ENCODE results near the gene GASK1A.
A peak's percentile ranks its signal among the peaks of the same experiment; 100 is the strongest.
"Not testable (repeated sequence)": the region's sequence is repeated elsewhere in the genome, so short reads cannot be mapped to it uniquely, and the experiment has no call there.

The GASK1A gene

DNA sequence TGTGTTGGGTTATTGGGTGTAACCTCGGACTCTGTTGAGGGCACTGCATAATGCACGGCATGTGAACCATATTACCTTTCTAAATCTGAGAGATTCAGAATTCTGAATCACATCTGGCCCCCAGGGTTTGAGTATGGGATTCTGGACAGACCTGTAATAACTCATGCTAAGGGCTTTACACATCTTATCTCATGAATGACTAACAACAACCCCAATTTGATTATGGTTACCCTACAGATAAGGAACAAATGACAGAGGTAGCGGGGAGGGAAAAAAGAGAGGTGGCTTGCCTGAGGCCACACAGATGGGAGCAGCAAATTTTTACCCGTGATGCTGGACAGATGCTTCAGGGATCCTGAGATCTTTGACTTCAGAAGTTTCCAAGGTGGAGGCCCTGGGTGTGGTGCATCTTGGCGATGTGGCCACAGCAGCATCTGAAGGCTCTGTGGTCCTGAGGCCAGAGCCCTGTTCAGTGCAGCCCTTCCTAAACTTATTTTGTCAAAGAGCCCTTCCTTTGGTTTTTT lies 83.0 kb downstream of the GASK1A start:
- no peak for DNase-seq (ENCODE audit: low read depth in 2 of 2)

GRCh38 chr3:43062564-43063040 lies 83.5 kb downstream of the GASK1A start:
- DNase-seq (ENCODE audit: low read depth in 2 of 2), result no peak

DNA sequence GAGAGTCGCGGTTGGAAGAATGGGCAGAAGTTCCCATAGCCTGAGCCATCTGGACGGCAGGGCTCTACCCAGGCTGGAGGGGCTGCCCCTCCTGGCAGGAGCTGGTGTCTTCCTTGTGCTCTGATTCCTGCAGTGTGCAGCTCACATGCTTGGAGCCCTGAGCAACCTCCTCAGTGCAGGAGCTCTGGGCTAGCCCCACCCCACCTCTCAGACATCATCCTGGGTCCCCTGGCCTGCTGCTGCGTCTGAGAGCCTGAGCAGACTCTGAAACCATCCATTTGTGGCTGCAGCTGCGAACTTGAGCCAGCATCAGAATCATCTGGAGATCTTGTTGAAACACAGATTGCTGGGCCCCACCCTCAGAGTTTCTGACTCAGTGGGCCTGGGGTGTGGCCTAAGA lies 84.0 kb downstream of the GASK1A start:
- DNase-seq (ENCODE audit: low read depth in 2 of 2), result no peak

DNA sequence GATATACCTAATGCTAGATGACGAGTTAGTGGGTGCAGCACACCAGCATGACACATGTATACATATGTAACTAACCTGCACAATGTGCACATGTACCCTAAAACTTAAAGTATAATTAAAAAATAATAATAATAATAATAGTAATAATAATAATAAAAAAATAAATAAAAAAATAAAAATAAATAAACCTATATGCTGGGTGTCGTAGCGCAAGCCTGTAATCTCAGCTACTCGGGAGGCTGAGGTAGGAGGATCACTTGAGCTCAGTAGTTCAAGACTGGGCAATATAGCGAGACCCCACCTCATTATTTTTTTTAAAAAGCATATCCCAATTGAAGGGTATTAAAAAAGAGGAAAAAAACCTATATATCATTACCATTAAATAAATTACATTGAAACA lies 91.6 kb downstream of the GASK1A start:
- not testable (repeated sequence) for DNase-seq (ENCODE audit: low read depth in 2 of 2)

DNA sequence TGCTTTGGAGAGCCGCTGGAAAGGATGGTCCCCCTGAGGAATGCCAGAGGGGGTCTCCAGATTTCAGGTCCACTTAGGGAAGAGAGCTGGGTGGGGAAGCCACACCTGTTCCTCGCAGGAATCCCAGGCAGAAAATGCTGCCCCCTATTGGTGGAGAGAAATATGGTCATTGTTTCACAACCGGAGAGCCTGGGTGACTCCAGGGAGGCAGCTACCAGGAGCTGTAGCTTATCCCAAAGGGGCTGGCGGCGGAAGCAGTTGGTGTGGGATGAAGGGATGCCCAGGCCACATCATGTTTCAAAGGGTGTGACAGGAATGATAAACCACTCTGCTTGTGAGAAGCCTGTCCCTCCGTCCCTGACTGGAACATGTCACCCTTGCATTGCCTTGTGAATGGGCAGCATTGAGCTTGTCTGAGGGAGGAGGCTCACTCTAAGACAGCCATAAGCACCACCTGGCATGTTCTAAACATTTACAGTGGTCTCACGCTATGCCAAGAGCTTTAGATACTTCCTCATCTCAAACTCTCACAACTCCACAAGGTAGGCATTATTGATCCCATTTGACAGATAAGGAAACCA lies 92.3 kb downstream of the GASK1A start:
- DNase-seq (ENCODE audit: low read depth in 2 of 2), result peak in 1 of 2 donors; percentile 13

DNA sequence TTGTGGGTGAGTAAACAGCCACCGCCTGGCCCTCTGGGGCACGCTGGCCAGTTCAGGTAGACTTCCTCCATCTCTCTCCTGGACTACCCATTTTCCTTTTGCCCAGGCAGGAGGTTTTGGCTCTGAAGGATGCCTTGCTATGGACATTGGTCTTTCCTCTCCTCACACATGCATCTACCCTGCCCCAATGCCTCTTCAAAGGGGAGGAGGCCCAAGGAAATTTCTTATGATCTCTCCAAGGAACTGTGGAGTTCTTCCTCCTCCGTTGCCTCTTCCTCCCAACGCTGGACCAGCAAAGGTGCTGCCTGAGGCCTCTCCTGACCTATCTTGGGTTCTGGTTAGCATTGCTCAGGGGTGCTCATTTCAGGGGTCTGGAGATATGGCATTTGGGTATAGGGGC lies 93.2 kb downstream of the GASK1A start:
- no peak for DNase-seq (ENCODE audit: low read depth in 2 of 2)

DNA sequence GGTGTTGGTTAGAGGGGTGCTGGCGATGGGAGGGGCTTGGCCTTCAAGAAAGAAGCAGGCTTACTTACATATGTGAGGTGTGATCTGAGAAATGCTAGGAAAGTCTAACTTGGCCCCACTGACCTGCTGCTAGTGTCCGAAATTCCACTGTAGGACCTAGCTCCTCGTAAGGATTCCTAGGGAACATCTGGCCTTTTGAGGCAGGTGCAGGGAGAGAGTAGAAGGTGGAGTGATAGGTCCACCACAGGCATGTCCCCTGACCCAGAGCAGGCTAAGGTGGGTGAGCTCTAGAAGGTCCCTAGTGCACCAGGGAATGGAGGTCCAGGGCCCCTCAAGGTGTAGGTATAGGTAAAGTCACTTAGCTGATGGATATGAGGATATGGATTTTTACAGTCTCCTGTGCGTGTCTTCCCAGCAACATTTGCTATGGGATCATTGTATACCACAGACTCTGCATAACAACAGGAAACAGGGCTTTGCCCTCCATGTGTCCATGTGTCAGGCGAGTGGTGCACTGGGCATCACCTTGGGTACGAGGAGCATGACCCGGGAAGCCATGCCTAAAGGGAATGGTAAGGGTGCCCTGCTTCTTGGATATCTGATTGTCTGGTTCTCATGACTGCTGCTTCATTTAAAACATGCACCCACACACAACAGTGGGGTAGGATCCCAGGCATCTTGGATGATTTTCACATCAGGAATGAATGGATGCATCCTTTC lies 94.2 kb downstream of the GASK1A start:
- DNase-seq (ENCODE audit: low read depth in 2 of 2), result no peak

- no peak for DNase-seq (ENCODE audit: low read depth in 2 of 2)
Observed at GRCh38 chr3:43073836-43074220, 94.7 kb downstream of the GASK1A start.

- no peak for DNase-seq (ENCODE audit: low read depth in 2 of 2)
Observed at GRCh38 chr3:43074482-43074881, 95.4 kb downstream of the GASK1A start.

DNA sequence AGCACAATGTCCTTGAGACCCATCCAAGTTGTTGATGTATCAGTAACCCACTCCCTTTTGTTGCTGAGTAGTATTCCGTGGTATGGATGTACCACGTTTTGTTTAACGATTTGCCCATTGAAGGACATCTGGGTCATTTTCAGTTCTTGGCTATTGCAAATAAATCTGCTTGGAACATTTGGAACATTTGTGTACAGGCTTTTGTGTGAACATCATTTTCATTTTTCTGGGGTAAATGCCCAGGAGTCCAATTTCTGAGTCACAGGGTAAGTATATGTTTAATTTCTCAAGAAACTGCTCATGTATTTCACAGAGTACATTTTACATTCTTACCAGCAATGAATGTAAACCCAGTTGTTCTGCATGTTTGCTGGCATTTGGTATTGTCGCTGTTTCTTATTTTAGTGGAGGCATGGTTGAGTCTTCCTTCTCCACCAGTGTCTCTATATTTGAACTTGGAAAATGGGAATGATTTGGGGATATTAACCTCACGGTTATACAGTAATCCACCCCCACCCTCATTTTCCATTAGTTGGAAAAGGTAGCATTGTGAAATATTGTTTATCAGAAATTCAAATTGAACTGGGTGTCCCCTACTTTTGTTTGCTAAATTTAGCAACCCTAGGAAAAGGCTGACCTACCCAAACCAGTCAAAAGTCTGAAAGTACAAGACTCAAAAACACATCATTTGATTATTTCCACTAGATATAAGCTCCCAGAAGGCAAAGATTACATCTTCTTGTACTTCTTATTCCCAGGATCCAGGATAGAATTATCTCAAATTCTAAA lies 96.0 kb downstream of the GASK1A start:
- no peak for DNase-seq (ENCODE audit: low read depth in 2 of 2)

DNA sequence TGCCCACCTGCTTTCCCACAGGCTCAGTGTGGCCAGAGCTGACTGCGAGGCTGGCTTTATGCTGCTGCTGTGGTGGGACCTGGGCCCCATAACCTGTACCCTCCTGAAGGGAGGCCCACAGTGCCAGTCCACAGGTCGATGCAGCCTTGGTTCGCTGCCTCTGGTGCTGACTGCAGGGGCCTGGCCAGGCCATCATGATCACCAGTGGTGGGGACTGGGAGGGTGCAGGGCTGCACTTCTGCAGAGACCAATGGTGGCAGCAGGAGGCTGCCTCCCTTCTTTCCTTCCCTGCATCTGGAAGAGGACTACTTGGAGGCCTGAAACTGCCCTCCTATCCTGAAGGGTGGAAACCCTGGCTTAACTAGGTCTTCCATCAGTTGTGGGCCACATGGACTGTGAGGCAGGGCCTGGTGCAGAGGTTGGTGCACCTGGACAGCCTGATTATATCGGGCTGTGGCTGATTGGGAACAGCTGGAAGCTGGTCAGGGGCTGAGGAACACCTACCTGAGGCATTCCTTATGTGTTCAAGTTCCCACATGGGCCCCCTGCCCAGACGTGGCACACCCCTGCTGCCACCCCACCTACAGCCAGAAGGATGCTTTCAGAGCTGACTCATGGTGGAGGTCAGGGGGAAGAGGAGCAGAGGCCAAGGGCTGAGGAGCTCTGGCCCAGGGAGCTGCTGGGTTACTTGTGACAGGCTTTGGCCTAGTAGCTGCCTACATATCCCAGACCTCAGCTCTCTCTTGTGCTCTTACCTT lies 97.0 kb downstream of the GASK1A start:
- DNase-seq (ENCODE audit: low read depth in 2 of 2), result no peak

- no peak for DNase-seq (ENCODE audit: low read depth in 2 of 2)
Observed at GRCh38 chr3:43076857-43077256, 97.7 kb downstream of the GASK1A start.

- no peak for DNase-seq (ENCODE audit: low read depth in 2 of 2)
Observed at GRCh38 chr3:43077261-43077660, 98.2 kb downstream of the GASK1A start.

DNA sequence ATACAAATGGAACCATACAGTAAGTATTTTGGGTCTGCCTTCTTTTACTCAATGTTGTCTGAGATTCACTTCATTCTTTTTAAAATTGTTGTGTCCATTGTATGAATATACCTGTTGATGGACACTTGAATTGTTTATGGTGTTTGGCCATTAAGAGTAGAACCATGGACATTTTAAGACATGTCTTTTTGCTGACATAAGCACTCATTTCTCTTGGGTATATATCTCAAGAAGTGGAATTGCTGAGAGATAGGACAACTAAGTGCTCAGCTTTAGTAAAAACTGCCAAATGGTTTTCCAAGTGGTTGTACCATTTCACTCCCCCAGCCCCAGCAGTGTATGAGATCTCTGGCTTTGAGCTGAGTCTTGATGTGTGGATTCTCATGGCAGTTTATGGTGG lies 98.6 kb downstream of the GASK1A start:
- no peak for DNase-seq (ENCODE audit: low read depth in 2 of 2)

- DNase-seq (ENCODE audit: low read depth in 2 of 2), result no peak
Observed at GRCh38 chr3:43079536-43080332, 100.6 kb downstream of the GASK1A start.

DNA sequence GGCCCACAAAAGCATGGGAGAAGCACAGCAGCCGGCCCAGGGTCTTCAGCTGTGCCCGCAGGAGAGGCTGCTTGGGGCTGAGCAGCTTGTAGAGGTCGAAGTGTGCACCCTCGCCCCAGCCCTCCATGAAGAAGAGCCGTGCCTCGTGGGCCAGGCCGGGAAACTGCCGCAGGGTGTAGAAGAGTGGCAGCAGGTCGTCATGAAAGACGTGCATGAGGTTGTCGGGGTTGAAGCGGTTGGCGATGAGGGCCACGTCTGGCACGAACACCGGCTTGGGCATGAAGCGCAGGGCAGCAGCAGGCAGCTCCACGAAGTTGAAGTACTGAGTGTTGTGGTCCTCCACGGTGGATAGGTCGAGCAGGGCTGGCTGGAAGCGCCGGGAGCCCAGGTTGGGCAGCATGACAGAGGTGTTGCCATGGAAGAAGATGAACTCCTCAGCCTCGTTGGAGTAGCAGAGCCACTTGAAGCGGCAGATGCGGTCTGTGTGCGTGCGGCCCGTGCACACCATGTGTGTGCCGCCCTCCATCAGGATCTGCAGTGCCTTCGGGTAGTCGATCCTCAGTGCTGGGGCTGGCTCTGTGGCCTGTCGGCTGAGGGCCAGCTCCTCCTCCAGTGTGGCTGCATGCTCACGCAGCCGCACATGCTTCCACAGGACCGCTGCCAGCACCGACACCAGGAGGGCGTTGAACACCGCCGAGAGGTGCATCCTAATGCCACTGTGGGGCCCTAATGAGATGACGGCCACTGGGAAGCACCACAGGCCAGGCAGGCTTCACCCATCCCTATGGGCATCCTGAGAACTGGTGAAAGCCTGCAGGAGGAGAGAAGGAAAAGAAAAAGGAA lies 101.8 kb downstream of the GASK1A start:
- DNase-seq (ENCODE audit: low read depth in 2 of 2), result no peak

DNA sequence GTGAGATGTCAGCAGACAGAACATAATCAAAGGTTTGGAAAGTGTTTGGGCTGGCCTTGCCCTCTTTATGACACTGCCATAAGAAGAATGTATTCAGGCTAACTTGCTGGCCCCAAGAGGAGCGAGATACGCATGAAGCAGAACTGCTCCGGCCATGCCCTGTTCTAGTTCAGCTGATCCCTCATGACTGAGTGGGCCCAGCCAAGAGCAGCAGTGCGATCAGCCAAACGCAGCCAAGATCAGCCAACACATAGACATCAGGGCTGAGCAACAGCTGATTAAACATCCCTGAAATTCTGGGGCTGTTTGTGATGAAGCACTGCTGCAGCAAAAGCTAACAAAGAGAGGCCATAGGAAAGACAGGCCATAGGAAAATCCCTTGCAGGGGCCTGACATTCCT lies 102.7 kb downstream of the GASK1A start:
- no peak for DNase-seq (ENCODE audit: low read depth in 2 of 2)

DNA sequence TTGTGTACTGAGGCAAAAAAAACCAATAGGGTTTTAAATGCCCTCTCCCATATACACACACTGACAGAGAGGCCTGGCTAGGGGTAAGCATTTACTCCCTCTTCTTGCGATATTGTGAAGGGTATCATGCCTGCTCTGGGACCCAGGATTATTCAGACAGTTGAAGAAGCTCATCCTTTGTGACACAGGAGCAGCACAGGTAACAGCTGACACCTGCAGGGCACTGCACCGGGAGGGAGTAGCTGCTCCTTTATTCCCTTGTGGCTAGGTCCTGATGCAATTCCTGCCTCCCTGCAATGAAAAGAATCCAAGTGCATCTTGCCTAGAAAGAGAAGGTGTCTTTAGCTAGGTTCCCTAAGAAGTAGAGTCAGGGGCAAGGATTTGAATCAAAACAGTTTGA lies 103.3 kb downstream of the GASK1A start:
- DNase-seq (ENCODE audit: low read depth in 2 of 2), result no peak

DNA sequence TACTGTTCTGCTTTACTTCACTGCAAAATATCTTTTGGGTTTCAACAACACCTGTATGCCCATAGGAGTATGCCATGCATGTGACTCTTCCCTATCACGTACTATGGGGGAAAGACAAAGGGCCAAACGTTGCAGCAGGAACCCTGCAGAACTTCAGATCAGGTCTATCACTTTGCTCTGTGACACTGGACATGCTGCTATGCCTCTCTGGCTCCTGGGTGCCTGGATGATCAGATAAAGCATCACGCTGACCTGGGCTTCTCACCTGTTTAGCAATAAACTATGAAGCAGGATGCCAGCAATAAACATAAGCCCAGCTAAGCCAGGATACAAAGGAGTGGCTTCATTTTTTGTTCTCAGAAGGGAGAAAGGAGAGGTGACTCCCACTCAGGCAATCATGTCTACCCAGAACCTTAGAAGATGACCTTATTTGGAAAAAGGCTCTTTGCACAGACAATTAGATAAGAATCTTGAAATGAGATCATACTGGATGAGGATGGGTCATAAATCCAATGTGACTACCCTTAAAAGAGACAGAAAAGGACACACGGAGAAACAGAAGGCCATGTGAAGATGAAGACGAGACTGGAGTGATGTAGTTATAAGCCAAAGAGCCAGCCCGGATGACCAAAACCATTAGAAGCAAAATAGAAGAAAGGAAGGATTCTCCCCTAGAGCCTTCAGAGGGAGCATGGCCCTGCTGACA lies 107.5 kb downstream of the GASK1A start:
- DNase-seq (ENCODE audit: low read depth in 2 of 2), result no peak

Data from activated CD4-positive, alpha-beta T cell treated with anti-CD3 and anti-CD28 coated beads for 24 hours (primary cell).